Measurements from ENCODE around the gene GAPDH. TPM values are rescaled to one million over a fixed set of nuclear protein-coding genes. Genes with fewer than 3 reads are reported as not detected.
A peak's percentile ranks its signal among the peaks of the same experiment; 100 is the strongest.

GAPDH gene
- 1,000 to 10,000 TPM; 1,734 to 3,241 (median 2,275) TPM for total RNA-seq
- polyA plus RNA-seq, result 1,000 to 10,000 TPM; 1,816 to 4,338 (median 3,953) TPM
- long read RNA-seq, donor 1, transcript GAPDH-205 (9 exons, 1,348 nt), result minor isoform, 12 of 4,481 reads
- long read RNA-seq, donor 1, transcript GAPDH-204 (8 exons, 1,256 nt), result minor isoform, 112 of 4,481 reads
- long read RNA-seq, donor 1, transcript GAPDH-201 (9 exons, 1,875 nt), result major isoform, 2,409 of 4,481 reads
- long read RNA-seq, donor 1, transcript GAPDH-210 (2 exons, 390 nt), result minor isoform, 5 of 4,481 reads
- long read RNA-seq, donor 1, partial matches to known transcripts, result 1,756 of 4,481 reads
- long read RNA-seq, donor 1, other reads (novel, unspliced or antisense), result 185 of 4,481 reads
- long read RNA-seq, donor 2, transcript GAPDH-204 (8 exons, 1,256 nt), result minor isoform, 57 of 2,486 reads
- long read RNA-seq, donor 2, transcript GAPDH-201 (9 exons, 1,875 nt), result major isoform, 1,242 of 2,486 reads
- long read RNA-seq, donor 2, partial matches to known transcripts, result 1,116 of 2,486 reads
- long read RNA-seq, donor 2, other reads (novel, unspliced or antisense), result 62 of 2,486 reads
- long read RNA-seq, donor 3, transcript GAPDH-204 (8 exons, 1,256 nt), result minor isoform, 77 of 3,278 reads
- long read RNA-seq, donor 3, transcript GAPDH-205 (9 exons, 1,348 nt), result minor isoform, 6 of 3,278 reads
- long read RNA-seq, donor 3, transcript GAPDH-201 (9 exons, 1,875 nt), result major isoform, 1,658 of 3,278 reads
- long read RNA-seq, donor 3, partial matches to known transcripts, result 1,413 of 3,278 reads
- long read RNA-seq, donor 3, other reads (novel, unspliced or antisense), result 120 of 3,278 reads
- long read RNA-seq, donor 4, transcript GAPDH-201 (9 exons, 1,875 nt), result major isoform, 3,707 of 3,914 reads
- long read RNA-seq, donor 4, transcript GAPDH-204 (8 exons, 1,256 nt), result minor isoform, 44 of 3,914 reads
- long read RNA-seq, donor 4, transcript GAPDH-205 (9 exons, 1,348 nt), result minor isoform, 7 of 3,914 reads
- long read RNA-seq, donor 4, partial matches to known transcripts, result 116 of 3,914 reads
- long read RNA-seq, donor 4, other reads (novel, unspliced or antisense), result 40 of 3,914 reads
- long read RNA-seq, donor 5, transcript GAPDH-204 (8 exons, 1,256 nt), result minor isoform, 62 of 4,502 reads
- long read RNA-seq, donor 5, transcript GAPDH-205 (9 exons, 1,348 nt), result minor isoform, 6 of 4,502 reads
- long read RNA-seq, donor 5, transcript GAPDH-201 (9 exons, 1,875 nt), result major isoform, 4,260 of 4,502 reads
- long read RNA-seq, donor 5, partial matches to known transcripts, result 94 of 4,502 reads
- long read RNA-seq, donor 5, other reads (novel, unspliced or antisense), result 76 of 4,502 reads
- long read RNA-seq, donor 6, transcript GAPDH-204 (8 exons, 1,256 nt), result minor isoform, 30 of 2,656 reads
- long read RNA-seq, donor 6, transcript GAPDH-201 (9 exons, 1,875 nt), result major isoform, 2,472 of 2,656 reads
- long read RNA-seq, donor 6, partial matches to known transcripts, result 120 of 2,656 reads
- long read RNA-seq, donor 6, other reads (novel, unspliced or antisense), result 30 of 2,656 reads
- long read RNA-seq, donor 7, transcript GAPDH-201 (9 exons, 1,875 nt), result major isoform, 803 of 1,725 reads
- long read RNA-seq, donor 7, transcript GAPDH-204 (8 exons, 1,256 nt), result minor isoform, 43 of 1,725 reads
- long read RNA-seq, donor 7, partial matches to known transcripts, result 843 of 1,725 reads
- long read RNA-seq, donor 7, other reads (novel, unspliced or antisense), result 30 of 1,725 reads
- long read RNA-seq, donor 8, transcript GAPDH-204 (8 exons, 1,256 nt), result minor isoform, 97 of 3,506 reads
- long read RNA-seq, donor 8, transcript GAPDH-201 (9 exons, 1,875 nt), result major isoform, 2,062 of 3,506 reads
- long read RNA-seq, donor 8, transcript GAPDH-205 (9 exons, 1,348 nt), result minor isoform, 8 of 3,506 reads
- long read RNA-seq, donor 8, partial matches to known transcripts, result 1,185 of 3,506 reads
- long read RNA-seq, donor 8, other reads (novel, unspliced or antisense), result 148 of 3,506 reads
- long read RNA-seq, donor 9, transcript GAPDH-201 (9 exons, 1,875 nt), result major isoform, 1,143 of 2,081 reads
- long read RNA-seq, donor 9, transcript GAPDH-204 (8 exons, 1,256 nt), result minor isoform, 49 of 2,081 reads
- long read RNA-seq, donor 9, partial matches to known transcripts, result 819 of 2,081 reads
- long read RNA-seq, donor 9, other reads (novel, unspliced or antisense), result 65 of 2,081 reads
- long read RNA-seq, donor 10, transcript GAPDH-201 (9 exons, 1,875 nt), result major isoform, 528 of 1,039 reads
- long read RNA-seq, donor 10, transcript GAPDH-204 (8 exons, 1,256 nt), result minor isoform, 52 of 1,039 reads
- long read RNA-seq, donor 10, partial matches to known transcripts, result 445 of 1,039 reads
- long read RNA-seq, donor 10, other reads (novel, unspliced or antisense), result 12 of 1,039 reads

DNA sequence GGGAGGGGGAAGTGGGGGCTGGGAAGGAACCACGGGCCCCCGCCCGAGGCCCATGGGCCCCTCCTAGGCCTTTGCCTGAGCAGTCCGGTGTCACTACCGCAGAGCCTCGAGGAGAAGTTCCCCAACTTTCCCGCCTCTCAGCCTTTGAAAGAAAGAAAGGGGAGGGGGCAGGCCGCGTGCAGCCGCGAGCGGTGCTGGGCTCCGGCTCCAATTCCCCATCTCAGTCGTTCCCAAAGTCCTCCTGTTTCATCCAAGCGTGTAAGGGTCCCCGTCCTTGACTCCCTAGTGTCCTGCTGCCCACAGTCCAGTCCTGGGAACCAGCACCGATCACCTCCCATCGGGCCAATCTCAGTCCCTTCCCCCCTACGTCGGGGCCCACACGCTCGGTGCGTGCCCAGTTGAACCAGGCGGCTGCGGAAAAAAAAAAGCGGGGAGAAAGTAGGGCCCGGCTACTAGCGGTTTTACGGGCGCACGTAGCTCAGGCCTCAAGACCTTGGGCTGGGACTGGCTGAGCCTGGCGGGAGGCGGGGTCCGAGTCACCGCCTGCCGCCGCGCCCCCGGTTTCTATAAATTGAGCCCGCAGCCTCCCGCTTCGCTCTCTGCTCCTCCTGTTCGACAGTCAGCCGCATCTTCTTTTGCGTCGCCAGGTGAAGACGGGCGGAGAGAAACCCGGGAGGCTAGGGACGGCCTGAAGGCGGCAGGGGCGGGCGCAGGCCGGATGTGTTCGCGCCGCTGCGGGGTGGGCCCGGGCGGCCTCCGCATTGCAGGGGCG is at the start of gene GAPDH:
GAPDH (plus strand) TSS at position 595 of the 772 bp plus-strand sequence. CDS start 316 bp downstream, outside the sequence.
- H3K4me1 ChIP-seq (replicated peaks in 1 of 2), result peaks cover 38 to 45% of the 10 kb centered on the region in 2 donors
- H3K4me3 ChIP-seq, result peak within 1 kb of the TSS; percentile 52 to 90 (median 78)
- no peaks in the 10 kb centered on the region for H3K9me3 ChIP-seq (replicated peaks in 1 of 3)
- WGBS, 4 donors, result 0% methylated on average over 10 to 62 of the region's 62 CpGs
- H3K27ac ChIP-seq, result peak within 1 kb of the TSS; percentile 90 to 99 (median 95)
- H3K27me3 ChIP-seq, result no peaks in the 10 kb centered on the region
- intact Hi-C loops (cut with DNase I), result loop anchor here (10.0 kb wide), 2 partner anchors 109 to 199 kb away; no protein-coding TSS in a partner anchor
- peaks cover 0 to 62% of the 10 kb centered on the region in 2 donors for H3K36me3 ChIP-seq (replicated peaks in 1 of 2)
- TF ChIP-seq, protein P1, sequence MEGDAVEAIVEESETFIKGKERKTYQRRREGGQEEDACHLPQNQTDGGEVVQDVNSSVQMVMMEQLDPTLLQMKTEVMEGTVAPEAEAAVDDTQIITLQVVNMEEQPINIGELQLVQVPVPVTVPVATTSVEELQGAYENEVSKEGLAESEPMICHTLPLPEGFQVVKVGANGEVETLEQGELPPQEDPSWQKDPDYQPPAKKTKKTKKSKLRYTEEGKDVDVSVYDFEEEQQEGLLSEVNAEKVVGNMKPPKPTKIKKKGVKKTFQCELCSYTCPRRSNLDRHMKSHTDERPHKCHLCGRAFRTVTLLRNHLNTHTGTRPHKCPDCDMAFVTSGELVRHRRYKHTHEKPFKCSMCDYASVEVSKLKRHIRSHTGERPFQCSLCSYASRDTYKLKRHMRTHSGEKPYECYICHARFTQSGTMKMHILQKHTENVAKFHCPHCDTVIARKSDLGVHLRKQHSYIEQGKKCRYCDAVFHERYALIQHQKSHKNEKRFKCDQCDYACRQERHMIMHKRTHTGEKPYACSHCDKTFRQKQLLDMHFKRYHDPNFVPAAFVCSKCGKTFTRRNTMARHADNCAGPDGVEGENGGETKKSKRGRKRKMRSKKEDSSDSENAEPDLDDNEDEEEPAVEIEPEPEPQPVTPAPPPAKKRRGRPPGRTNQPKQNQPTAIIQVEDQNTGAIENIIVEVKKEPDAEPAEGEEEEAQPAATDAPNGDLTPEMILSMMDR (IDR thresholded peaks at IDR 0.05), result peak in 1 of 6 experiments; percentile 20
- TF ChIP-seq POLR2A (IDR thresholded peaks at IDR 0.05), result peak; percentile 97 to 98
- peak; percentile 93 to 97 (median 95) for DNase-seq

DNA sequence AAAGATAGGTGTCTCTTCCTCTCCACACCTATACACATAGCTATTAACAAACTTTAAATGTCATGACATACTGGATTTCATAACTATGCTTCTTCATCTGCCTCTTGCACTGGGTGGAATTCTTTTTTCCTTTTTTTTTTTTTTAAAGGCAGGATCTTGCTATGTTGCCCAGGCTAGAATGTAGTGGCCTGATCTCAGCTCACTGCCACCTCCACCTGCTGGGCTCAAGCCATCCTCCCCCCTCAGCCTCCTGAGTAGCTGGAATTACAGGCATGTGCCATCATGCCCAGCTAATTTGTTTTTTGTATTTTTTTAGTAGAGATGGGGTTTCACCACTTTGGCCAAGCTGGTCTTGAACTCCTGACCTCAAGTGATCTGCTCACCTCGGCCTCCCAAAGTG is 46.1 kb upstream of the GAPDH start:
- intact Hi-C loops (cut with DNase I), result no loop called here
- TF ChIP-seq POLR2A (IDR thresholded peaks at IDR 0.05), result no peak
- TF ChIP-seq, protein P1 (IDR thresholded peaks at IDR 0.05), result no peak
- no peaks in the 10 kb centered on the region for H3K27me3 ChIP-seq

More for the DNA sequence above, 46.1 kb upstream of the GAPDH start:
- Histone ChIP-seq H3K4me1 (replicated peaks in 1 of 2) (peaks cover 6 to 7% of the 10 kb centered on the region in 2 donors), H3K36me3 (replicated peaks in 1 of 2) (peaks cover 0 to 3% of the 10 kb centered on the region in 2 donors), H3K27ac (no peak overlapping the region), H3K9me3 (replicated peaks in 1 of 3) (no peaks in the 10 kb centered on the region), H3K4me3 (no peak overlapping the region)
- no peak for DNase-seq
- WGBS, 4 donors, result 73 to 100% (median 77%) methylated on average over 1 of the region's 1 CpG
